Natural killer cell treated with Interleukin-12 subunit alpha and Interleukin-12 subunit beta and Interleukin-15 and Interleukin-18, amount 100 ng/mL, for 72 hours (primary cell): Measurements from ENCODE around the gene ZNF575. TPM values are rescaled to one million over a fixed set of nuclear protein-coding genes. Genes with fewer than 3 reads are reported as not detected.
A peak's percentile ranks its signal among the peaks of the same experiment; 100 is the strongest.

Experiments
- ATAC-seq, 2 donors: fragments of 150-1000 bp; cut with Tn5 transposase in 1 of 2; sonication (Bioruptor Pico), chemical (Tn5 transposase) in 1 of 2; 2 replicates each; pipeline ENCODE4 v1.10.0; 2021
- DNase-seq: peaks from one replicate; pipeline ENCODE4 v3.0.0; 2022; ENCODE audit warnings: low spot score
- H3K27ac Mint-ChIP-seq, 2 donors: 1 replicate in 1 of 2; 2 replicates in 1 of 2; pipeline ENCODE4 v1.8.0; 2022; ENCODE audit warnings: mixed read lengths in 2 of 2, mild to moderate bottlenecking in 1 of 2, moderate library complexity in 1 of 2
- H3K27me3 Mint-ChIP-seq, 2 donors: 1 replicate in 1 of 2; 2 replicates in 1 of 2; pipeline ENCODE4 v1.8.0; 2022; ENCODE audit warnings: mixed read lengths in 2 of 2
- H3K36me3 Mint-ChIP-seq: one replicate; pipeline ENCODE4 v1.8.0; 2022; ENCODE audit warnings: mixed read lengths
- H3K4me1 Mint-ChIP-seq, 2 donors: 1 replicate in 1 of 2; 2 replicates in 1 of 2; pipeline ENCODE4 v1.8.0; 2022; ENCODE audit warnings: low read depth in 2 of 2, mixed read lengths in 2 of 2, mild to moderate bottlenecking in 1 of 2
- H3K4me3 Mint-ChIP-seq: one replicate; pipeline ENCODE4 v1.8.0; 2022; ENCODE audit warnings: mixed read lengths
- H3K9me3 Mint-ChIP-seq: 2 replicates; pipeline ENCODE4 v1.8.0; 2022; ENCODE audit warnings: mixed read lengths
- total RNA-seq, 2 donors: library from RNA; stranded (reverse); gene quantifications; one replicate each; pipeline ENCODE4 v1.2.3, GENCODE V29; 2022

The ZNF575 gene
- total RNA-seq, 2 donors from 2014 or later, result 1.4 to 1.9 TPM

DNA sequence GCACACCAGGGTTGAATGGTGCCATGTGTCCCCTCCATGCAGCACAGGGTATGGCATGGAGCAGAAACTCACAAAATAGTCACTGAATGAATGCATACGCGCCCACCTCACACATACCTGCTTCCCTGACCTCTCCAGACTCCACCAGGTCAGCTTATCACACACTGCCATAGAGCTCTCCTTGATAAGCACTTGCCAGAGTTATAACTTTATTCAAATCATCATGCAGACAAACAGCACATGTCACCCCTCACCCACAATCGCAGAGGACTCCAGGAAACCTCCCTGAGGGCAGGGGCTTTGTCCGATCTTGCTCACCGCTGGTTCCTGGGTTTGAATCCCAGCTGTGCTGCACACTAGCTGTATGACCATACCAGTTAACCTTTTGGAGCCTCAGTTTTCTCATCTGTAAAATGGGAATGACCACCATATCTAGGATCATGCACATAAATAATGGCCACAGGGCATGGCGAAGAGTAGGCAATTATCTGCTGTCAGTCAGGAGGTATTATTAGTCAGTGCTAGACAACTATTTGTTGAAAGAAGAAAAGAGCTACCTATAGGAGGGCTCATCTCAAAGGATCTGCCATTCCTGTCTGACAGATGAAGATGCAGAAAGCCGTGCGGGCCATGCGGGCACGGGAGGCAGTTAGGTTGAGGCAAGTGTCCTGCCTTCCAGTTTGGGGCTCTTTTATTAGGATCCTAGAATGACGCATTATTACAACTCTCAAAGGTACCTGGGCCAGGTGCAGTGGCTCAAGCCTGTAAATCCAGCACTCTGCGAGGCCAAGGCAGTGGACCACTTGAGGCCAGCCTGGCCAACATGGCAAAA lies 28.4 kb downstream of the ZNF575 start:
- Mint-ChIP-seq H3K27me3 (no peaks in the 10 kb centered on the region), H3K4me3 (peak overlapping the region; percentile 82), H3K27ac (peak overlapping the region; percentile 93 to 95), H3K36me3 (peaks cover 11% of the 10 kb centered on the region), H3K9me3 (no peaks in the 10 kb centered on the region), H3K4me1 (peaks cover 40 to 42% of the 10 kb centered on the region in 2 donors)
- ATAC-seq (no peak), DNase-seq (peak; percentile 32)

DNA sequence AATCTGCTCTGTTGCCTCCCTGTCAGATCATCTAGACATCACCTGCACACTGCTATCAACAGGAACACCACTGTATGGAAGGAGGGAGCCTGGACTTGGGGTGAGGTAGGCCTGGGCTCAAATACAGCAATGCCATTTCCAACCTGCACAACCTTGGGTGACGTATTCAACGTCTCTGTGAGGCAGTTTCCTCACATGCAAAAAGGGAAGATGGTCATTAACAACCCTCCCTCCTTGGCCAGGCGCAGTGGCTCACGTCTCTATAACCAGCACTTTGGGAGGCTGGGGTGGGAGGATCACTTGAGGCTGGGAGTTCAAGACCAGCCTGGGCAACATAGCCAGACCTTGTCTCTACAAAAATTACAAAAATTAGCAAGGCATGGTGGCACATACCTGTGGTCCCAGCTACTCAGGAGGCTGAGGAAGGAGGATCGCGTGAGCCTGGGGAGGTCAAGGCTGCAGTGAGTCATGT lies 29.3 kb downstream of the ZNF575 start:
- Mint-ChIP-seq H3K36me3 (peaks cover 11% of the 10 kb centered on the region), H3K4me3 (peak overlapping the region; percentile 82), H3K27me3 (no peaks in the 10 kb centered on the region), H3K9me3 (no peaks in the 10 kb centered on the region), H3K4me1 (peaks cover 40 to 46% of the 10 kb centered on the region in 2 donors), H3K27ac (peak overlapping the region; percentile 93 to 95)
- ATAC-seq, result no peak
- DNase-seq, result peak; percentile 23

DNA sequence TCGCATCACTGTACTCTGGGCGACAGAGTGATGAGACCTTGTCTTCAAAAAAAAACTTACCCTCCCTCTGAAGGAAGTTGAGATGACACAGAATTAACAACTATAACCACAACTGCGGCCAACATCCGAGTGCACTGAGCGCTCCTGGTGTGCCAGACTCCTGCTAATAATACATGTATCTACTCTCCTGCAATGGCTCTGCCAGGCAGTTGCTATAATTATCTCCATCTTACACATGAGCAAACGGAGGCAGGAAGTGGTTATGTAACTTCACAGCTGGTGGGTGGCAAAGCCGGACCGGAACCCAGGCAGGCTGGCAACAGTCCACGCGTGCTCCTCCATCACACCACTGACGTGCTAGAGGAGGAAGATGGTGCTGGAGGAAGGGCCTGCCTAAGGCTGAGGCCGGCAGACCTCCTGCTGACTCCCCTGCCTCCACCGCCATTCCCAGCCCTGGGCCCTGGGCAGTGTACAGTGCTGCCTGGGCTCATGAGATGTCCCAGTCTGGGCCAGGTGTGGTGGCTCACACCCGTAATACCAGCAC lies 29.8 kb downstream of the ZNF575 start:
- ATAC-seq (peak; percentile 97), DNase-seq (peak; percentile 89)
- H3K4me3 Mint-ChIP-seq, result peak overlapping the region; percentile 82
- H3K4me1 Mint-ChIP-seq, result peaks cover 40 to 46% of the 10 kb centered on the region in 2 donors
- H3K27me3 Mint-ChIP-seq, result no peaks in the 10 kb centered on the region
- peak overlapping the region; percentile 93 to 95 for H3K27ac Mint-ChIP-seq
- H3K36me3 Mint-ChIP-seq, result peaks cover 11% of the 10 kb centered on the region
- H3K9me3 Mint-ChIP-seq, result no peaks in the 10 kb centered on the region

DNA sequence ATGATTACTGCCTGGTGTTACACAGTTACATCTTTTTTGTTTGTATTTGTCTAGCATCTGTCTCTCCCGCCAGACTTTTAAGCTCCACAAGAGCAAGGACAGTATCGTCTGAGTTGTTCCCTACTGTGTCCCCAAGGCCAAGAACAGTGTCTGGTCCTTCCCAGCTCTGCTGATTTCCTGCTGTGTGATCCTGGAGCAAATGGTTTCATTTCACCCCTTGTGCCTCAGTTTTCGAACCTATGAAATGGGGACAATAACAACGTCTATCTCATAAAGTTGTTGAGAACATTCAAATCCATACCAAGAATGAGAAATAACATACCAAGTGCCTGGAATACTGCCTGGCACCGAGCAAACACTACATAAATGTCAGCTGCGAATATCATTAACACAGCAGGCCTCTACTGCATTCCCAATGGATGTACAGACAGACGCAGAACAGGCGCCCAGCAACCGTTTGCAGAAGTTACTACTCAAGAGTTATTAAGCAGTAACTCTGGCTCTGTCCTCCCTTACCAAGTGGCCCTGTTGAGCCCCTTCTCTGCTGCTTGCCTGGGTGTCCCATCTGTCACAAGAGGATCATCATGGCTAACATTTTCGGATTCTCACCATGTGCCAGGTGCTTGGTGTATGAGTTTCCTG lies 30.9 kb downstream of the ZNF575 start:
- Mint-ChIP-seq H3K27ac (peak overlapping the region; percentile 93 to 95), H3K4me3 (peak overlapping the region; percentile 67), H3K9me3 (no peaks in the 10 kb centered on the region), H3K27me3 (no peaks in the 10 kb centered on the region), H3K4me1 (peaks cover 40 to 46% of the 10 kb centered on the region in 2 donors), H3K36me3 (peaks cover 11% of the 10 kb centered on the region)
- DNase-seq, result peak; percentile 28
- ATAC-seq, result no peak

DNA sequence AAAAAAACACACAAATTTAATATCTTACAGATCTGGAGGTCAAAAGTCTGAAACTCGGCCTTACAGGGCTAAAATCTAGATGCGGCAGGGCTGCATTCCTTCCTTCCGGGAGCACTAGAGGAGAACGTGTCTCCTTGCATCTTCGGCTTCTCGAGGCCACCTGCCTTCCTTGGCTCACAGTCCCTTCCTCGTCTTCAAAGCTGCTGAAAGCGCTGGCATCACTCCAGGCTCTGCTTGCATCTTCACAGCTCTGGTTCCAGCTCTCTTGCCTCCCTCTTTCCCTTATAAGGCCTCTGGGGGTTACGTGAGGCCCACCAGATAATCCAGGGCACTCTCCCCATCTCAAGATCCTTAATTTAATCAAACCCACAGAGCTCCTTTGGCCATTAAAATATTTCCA lies 31.8 kb downstream of the ZNF575 start:
- Mint-ChIP-seq H3K27ac (peak overlapping the region; percentile 43 to 95), H3K36me3 (peaks cover 11% of the 10 kb centered on the region), H3K4me1 (peaks cover 43 to 46% of the 10 kb centered on the region in 2 donors), H3K4me3 (no peak overlapping the region), H3K9me3 (no peaks in the 10 kb centered on the region), H3K27me3 (no peaks in the 10 kb centered on the region)
- DNase-seq (no peak), ATAC-seq (no peak)

DNA sequence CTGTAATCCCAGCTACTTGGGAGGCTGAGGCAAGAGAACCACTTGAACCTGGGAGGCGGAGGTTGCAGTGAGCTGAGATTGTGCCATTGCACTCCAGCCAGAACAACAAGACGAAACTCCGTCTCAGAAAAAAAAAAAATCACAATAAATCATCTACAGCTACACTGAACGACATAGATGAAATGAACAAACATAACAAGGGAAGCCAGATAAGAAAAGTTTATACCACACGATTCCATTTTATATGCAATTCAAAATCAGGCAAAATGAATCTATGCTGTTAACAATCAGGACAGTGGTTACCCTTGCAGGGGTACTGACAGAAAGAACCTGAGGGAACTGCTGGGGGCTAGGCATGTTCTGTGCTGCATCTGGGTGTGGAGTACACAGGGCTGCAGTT lies 36.7 kb downstream of the ZNF575 start:
- H3K27me3 Mint-ChIP-seq, result no peaks in the 10 kb centered on the region
- H3K4me1 Mint-ChIP-seq, result peaks cover 24 to 30% of the 10 kb centered on the region in 2 donors
- ATAC-seq (no peak), DNase-seq (no peak)
- H3K4me3 Mint-ChIP-seq, result no peak overlapping the region
- H3K36me3 Mint-ChIP-seq, result no peaks in the 10 kb centered on the region
- H3K9me3 Mint-ChIP-seq, result no peaks in the 10 kb centered on the region
- H3K27ac Mint-ChIP-seq, result peak overlapping the region; percentile 17 to 55

DNA sequence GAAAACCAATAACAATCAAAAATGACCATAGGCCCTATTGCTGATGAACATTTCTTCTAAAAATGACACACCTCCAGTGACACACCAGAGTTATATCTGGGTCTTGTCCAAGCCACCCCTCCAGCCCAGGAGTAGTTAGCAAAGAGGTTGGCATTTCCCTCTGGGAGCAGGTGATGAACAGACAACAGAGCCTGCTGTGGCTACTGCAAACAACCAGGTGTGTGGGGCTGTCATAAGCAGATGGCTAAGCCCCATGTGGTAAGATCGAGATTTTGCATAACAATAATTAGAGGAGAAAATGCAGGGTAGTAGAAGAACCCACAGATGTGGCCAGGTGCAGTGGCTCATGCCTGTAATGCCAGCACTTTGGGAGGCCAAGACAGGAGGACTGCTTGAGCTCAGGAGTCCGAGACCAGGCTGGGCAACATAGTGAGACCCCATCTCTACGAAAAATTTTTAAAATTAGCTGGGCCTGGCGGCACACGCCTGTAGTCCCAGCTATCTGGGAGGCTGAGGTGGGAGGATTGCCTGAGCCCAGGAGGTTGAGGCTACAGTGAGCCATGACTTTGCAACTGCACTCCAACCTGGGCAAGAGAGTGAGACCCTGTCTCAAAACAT lies 37.3 kb downstream of the ZNF575 start:
- Mint-ChIP-seq H3K27me3 (no peaks in the 10 kb centered on the region), H3K4me1 (peaks cover 18 to 31% of the 10 kb centered on the region in 2 donors), H3K36me3 (no peaks in the 10 kb centered on the region), H3K4me3 (no peak overlapping the region), H3K9me3 (no peaks in the 10 kb centered on the region), H3K27ac (peak overlapping the region; percentile 17 to 55)
- DNase-seq, result no peak
- ATAC-seq, result no peak

DNA sequence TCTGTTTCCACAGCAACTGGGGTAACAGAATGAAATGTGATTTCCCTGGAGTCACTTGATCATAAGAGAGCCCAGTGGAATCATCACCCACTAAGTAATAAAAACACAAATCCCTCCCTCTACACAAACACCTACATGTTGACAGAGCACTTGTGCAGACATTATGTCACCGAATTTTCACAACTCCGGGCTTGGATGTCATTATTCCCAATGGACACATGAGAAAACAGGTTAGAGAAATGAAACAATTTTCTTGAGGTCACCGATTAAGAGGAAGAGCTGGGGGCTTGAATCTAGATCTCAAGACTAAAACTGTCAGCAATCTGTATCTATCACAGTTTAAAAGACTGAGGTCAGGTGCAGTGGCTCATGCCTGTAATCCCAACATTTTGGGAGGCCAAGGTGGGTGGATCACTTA lies 39.2 kb downstream of the ZNF575 start:
- DNase-seq (peak; percentile 8), ATAC-seq (no peak)
- Mint-ChIP-seq H3K27me3 (no peaks in the 10 kb centered on the region), H3K4me1 (peaks cover 23 to 39% of the 10 kb centered on the region in 2 donors), H3K4me3 (no peak overlapping the region), H3K27ac (peak overlapping the region; percentile 22 to 32), H3K9me3 (no peaks in the 10 kb centered on the region), H3K36me3 (no peaks in the 10 kb centered on the region)

DNA sequence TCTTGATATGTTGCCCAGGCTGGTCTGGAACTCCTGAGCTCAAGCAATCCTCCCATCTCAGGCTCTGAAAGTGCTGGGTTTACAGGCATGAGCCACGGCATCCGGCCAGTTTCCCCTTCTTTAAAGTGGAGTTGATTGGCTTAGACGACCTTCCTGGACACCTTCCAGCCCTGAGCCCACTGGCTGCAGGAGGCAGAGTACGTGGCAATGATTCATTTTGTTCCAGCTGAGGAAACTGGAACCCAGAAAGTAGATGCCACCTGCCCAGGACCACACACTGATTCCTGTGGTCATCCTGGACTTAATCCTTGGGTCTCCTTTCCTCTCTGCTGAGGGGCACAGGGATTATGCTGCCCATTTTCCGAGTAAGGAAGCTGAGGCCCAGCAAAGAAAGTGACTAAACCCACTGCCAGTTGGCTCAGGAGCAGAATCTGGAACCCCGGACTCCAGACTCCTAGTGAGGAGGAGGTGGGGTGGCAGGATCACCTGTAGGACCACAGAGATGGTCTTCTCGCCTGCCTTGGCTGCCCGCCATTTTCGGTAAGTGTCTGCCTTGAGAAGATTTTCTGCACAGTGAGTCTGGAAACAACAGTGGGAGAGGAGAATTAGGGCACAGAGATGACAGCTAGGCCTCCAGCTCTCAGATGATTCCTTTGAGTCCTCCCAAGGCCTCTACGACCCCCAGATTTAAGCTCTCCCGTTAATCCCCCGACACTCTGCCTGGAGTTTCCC lies 41.6 kb downstream of the ZNF575 start:
- Mint-ChIP-seq H3K27me3 (no peaks in the 10 kb centered on the region), H3K4me3 (peak overlapping the region; percentile 98), H3K27ac (peak overlapping the region; percentile 96 to 98), H3K4me1 (peaks cover 27 to 49% of the 10 kb centered on the region in 2 donors), H3K9me3 (no peaks in the 10 kb centered on the region), H3K36me3 (no peaks in the 10 kb centered on the region)
- ATAC-seq (no peak), DNase-seq (no peak)

DNA sequence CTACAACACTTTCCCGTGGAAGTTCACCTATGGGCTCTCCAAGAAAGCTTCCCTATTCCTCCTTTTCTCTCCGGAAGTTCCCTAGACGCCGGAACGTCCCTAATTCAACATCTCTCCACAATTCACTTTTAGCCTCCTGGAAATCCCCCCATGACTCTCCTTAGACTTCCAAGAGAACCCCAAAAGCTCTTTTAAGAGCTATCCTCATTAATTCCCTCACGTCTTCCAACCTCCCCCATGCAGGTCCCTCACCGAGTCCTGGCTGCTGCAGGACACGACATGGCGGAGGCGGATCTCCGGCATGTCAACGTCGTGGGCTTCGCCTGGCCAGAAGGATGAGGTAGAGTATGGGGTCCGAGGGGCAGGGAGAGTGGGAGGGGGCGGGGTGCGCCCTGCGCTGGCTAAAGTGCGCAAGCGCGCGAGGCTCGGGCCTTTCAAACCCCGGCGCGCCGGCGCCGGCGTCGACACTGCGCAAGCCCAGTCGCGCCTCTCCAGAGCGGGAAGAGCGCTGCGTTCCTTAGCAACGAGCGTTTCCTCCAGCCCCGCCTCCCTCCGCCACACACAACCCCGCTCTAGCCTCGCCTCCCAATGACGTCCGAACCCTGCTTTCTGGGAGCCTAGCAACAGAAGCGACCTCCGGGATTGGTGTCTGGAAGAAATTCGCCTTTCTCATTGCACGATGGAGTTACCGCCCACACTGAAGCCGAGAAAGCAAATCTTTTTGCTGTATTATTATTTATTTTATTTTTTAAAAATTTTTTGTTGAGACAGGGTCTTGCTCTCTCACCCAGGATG lies 42.4 kb downstream of the ZNF575 start, which contains the start of the genes PINLYP and XRCC1:
Gene PINLYP (plus strand): TSS at position 646 of the 795 bp plus-strand sequence. CDS start 1,391 bp downstream, outside the sequence.
Gene XRCC1 (minus strand): TSS at position 372 of the 795 bp plus-strand sequence. CDS start 69 bp downstream, at position 303.
- DNase-seq, result peak; percentile 96

DNA sequence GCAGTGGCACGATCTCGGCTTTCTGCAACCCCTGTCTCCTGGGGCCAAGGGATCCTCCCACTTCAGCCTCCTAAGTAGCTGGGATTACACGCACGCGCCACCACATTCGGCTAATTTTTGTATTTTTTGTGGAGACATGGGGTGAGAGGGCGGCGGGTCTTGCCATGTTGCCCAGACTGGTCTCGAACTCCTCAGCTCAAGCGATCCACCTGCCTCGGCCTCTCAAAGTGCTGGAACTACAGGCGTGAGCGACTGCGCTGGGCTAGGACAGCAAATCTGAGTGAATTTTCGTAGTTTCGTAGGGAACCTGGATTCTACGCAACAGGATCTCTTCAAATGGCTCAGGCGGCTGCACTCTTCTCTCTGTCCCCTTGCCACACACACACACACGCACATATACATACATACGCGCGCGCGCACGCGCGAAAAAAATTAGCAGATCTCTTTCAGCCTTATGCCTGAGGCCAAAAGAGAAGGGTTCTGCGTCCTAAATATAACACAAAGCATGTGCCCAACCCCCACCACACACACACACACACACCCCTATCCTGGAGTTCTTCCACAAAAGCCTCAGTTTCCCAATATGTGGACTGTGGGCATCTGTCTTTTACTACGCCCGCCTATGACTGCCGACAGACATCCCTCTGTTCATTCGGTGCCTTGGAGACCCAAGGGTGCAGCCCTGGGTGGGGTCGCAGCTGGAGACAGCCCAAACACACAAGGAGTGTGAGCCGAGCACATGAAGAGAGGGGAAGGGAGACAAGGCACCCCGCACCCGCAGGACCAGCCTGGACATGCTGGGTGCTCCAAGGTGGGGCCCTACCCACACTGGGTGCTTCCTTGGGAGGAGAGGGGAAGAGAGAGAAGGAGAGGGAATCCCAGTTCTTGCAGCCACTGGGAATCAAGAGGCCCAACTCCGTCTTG lies 43.2 kb downstream of the ZNF575 start:
- no peaks in the 10 kb centered on the region for H3K27me3 Mint-ChIP-seq
- no peaks in the 10 kb centered on the region for H3K9me3 Mint-ChIP-seq
- peaks cover 29 to 46% of the 10 kb centered on the region in 2 donors for H3K4me1 Mint-ChIP-seq
- ATAC-seq, result no peak
- H3K36me3 Mint-ChIP-seq, result no peaks in the 10 kb centered on the region
- peak overlapping the region in 1 of 2 donors; percentile 96 for H3K27ac Mint-ChIP-seq
- no peak for DNase-seq
- H3K4me3 Mint-ChIP-seq, result peak overlapping the region; percentile 98

More for the DNA sequence above, 42.4 kb downstream of the ZNF575 start, which contains the start of the genes PINLYP and XRCC1:
- peak within 1 kb of the TSS; percentile 98 for H3K4me3 Mint-ChIP-seq
- no peaks in the 10 kb centered on the region for H3K9me3 Mint-ChIP-seq
- H3K4me1 Mint-ChIP-seq, result peaks cover 32 to 49% of the 10 kb centered on the region in 2 donors
- H3K27ac Mint-ChIP-seq, result peak within 1 kb of the TSS; percentile 96 to 98
- H3K27me3 Mint-ChIP-seq, result no peaks in the 10 kb centered on the region
- no peaks in the 10 kb centered on the region for H3K36me3 Mint-ChIP-seq
- ATAC-seq, result peak; percentile 99
